Muscle layer of colon (tissue), 2 donors: ENCODE results near the gene TPO.
"Not testable (repeated sequence)": the region's sequence is repeated elsewhere in the genome, so short reads cannot be mapped to it uniquely, and the experiment has no call there.

ENCODE experiments used
- H3K27ac ChIP-seq: one replicate; pipeline ENCODE4 v1.7.0; 2013; ENCODE audit warnings: low read depth, mild to moderate bottlenecking, low read length, moderate library complexity
- H3K27me3 ChIP-seq, 2 donors: one replicate each; pipeline ENCODE4 v1.7.0; 2013; ENCODE audit warnings: low read length in 2 of 2, mild to moderate bottlenecking in 2 of 2; ENCODE audit not compliant: insufficient read depth in 2 of 2, control insufficient read depth in 1 of 2
- H3K36me3 ChIP-seq: one replicate; pipeline ENCODE4 v1.7.0; 2013; ENCODE audit warnings: mild to moderate bottlenecking, low read length; ENCODE audit not compliant: insufficient read depth
- H3K4me1 ChIP-seq: one replicate; pipeline ENCODE4 v1.7.0; 2013; ENCODE audit warnings: mild to moderate bottlenecking, low read length; ENCODE audit not compliant: insufficient read depth
- H3K4me3 ChIP-seq, 2 donors: one replicate each; pipeline ENCODE4 v1.7.0; 2013; ENCODE audit warnings: low read length in 2 of 2, low read depth in 1 of 2, mild to moderate bottlenecking in 1 of 2, moderate library complexity in 1 of 2
- H3K9ac ChIP-seq: one replicate; pipeline ENCODE4 v1.7.0; 2013; ENCODE audit warnings: low read length
- H3K9me3 ChIP-seq: one replicate; pipeline ENCODE4 v1.7.0; 2013; ENCODE audit warnings: mild to moderate bottlenecking, low read length
- donor health status: abdominal sarcoma.
- donor health status: Adenocarcinoma of cecum.

TPO gene

DNA sequence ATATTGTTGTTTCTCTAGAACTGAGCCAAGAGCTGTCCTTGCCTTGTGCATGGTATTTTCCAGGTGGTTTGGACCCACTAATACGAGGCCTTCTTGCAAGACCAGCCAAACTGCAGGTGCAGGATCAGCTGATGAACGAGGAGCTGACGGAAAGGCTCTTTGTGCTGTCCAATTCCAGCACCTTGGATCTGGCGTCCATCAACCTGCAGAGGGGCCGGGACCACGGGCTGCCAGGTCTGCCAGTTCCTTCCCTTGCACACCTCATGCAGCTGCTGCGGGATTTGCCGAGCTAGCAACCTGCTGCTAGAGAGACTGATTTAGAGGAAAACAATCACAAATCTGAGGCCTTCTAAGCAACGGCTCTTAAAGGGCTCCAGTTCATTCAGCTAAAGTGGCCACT lies 74.5 kb downstream of the TPO start:
- Histone ChIP-seq H3K9me3 (no peaks in the 10 kb centered on the region), H3K9ac (no peak overlapping the region), H3K27me3 (no peaks in the 10 kb centered on the region), H3K4me3 (no peak overlapping the region), H3K36me3 (no peaks in the 10 kb centered on the region), H3K27ac (no peak overlapping the region), H3K4me1 (no peaks in the 10 kb centered on the region)

DNA sequence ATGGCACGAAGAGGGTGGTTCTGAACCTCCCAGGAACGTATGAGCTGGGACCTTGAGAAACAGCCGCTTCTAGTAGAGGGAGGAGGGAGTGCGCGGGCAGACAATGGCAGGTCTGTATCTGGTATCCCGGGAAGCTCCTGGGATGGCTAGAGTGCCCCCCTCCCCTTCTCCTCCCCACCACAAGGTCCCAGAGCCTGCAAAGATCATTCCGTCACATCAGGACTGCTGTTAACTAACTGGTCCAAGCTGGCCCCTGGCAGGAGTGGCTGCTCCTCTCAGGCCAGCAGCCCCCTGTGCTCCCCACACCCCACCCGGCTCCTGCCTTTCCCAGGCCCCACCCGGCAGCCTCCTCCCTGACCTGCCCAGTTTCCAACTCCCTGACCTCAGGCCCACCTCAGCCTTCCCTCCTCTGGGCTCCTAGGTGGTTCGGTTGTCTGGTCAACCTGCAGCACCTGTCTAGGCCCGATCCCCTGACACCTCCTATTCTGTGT lies 75.0 kb downstream of the TPO start:
- Histone ChIP-seq H3K27ac (no peak overlapping the region), H3K4me3 (no peak overlapping the region), H3K4me1 (no peaks in the 10 kb centered on the region), H3K36me3 (no peaks in the 10 kb centered on the region), H3K27me3 (no peaks in the 10 kb centered on the region), H3K9me3 (no peaks in the 10 kb centered on the region), H3K9ac (no peak overlapping the region)

DNA sequence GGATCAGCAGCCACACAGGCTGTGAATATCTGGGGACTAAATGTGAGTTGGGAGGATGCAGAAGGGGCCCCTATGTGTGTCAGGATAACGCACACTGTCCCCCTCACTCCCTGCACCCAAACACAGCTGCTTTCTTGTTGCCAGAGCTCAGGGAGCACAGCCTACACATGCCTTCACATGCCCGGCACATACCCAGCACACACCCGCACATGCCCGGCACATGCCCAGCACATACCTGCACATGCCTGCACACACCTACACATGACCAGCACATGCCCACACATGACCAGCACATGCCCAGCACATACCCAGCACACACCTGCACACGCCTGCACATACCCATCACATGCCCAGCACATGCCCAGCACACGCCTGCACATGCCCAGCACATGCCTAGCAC lies 75.6 kb downstream of the TPO start:
- Histone ChIP-seq H3K9me3 (no peaks in the 10 kb centered on the region), H3K4me3 (no peak overlapping the region), H3K4me1 (no peaks in the 10 kb centered on the region), H3K27me3 (no peaks in the 10 kb centered on the region), H3K36me3 (no peaks in the 10 kb centered on the region), H3K9ac (no peak overlapping the region), H3K27ac (no peak overlapping the region)

DNA sequence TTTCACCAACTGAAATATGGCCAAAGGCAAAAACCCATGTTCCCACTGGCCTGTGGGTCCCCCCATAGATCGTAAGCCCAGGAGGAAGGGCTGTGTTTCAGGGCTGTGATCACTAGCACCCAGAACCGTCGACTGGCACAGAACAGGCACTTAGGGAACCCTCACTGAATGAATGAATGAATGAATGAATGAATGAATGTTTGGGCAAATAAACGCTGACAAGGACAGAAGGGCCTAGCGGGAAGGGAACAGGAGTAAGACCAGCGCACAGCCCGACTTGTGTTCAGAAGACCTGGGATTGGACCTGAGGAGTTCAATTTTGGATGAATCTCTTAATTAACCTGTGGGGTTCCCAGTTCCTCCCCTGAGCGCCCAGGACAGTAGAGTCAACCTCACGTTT lies 76.2 kb downstream of the TPO start:
- H3K4me3 ChIP-seq = no peak overlapping the region
- no peaks in the 10 kb centered on the region for H3K9me3 ChIP-seq
- no peaks in the 10 kb centered on the region for H3K36me3 ChIP-seq
- no peaks in the 10 kb centered on the region for H3K27me3 ChIP-seq
- H3K27ac ChIP-seq = no peak overlapping the region
- H3K9ac ChIP-seq = no peak overlapping the region
- no peaks in the 10 kb centered on the region for H3K4me1 ChIP-seq

DNA sequence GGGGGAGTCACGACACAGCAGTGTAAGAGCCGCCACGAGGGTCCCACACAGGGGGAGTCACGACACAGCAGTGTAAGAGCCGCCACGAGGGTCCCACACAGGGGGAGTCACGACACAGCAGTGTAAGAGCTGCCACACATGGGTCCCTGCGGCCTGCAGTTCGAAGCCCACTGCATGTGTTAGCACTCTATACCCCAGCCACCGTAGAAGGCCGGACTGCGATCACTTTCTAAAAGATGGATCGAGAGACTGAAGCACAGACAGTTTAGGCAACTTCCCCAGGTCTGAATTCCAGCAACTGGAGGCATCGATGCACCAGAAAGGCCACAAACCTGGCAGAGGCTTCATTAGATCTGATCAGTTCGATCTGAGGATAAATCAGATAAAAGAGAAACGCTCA lies 77.1 kb downstream of the TPO start:
- H3K9ac ChIP-seq, H3K27ac ChIP-seq, H3K4me3 ChIP-seq, H3K36me3 ChIP-seq, H3K27me3 ChIP-seq, H3K9me3 ChIP-seq, H3K4me1 ChIP-seq: not testable (repeated sequence)

DNA sequence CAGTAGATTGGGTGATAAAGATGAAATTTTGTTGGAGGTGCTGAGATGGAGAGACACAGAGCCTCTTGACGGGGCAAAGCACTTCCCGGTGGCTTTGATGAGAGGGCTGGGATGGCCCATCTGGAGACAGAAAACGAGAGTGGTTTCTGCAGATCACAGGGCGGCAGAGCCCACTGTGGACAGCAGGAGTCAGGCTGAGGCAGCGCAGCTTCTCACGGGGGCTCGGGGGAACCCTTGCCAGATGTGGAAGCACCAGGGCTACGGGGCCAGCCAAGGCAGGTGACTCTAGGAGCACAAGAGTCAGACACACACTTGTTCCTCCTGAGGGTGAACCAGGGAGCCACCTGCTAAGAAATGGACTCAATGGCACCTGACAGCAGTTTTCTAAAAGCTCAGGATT lies 78.5 kb downstream of the TPO start:
- Histone ChIP-seq H3K36me3 (no peaks in the 10 kb centered on the region), H3K9ac (no peak overlapping the region), H3K9me3 (no peaks in the 10 kb centered on the region), H3K4me1 (no peaks in the 10 kb centered on the region), H3K4me3 (no peak overlapping the region), H3K27me3 (no peaks in the 10 kb centered on the region), H3K27ac (no peak overlapping the region)

DNA sequence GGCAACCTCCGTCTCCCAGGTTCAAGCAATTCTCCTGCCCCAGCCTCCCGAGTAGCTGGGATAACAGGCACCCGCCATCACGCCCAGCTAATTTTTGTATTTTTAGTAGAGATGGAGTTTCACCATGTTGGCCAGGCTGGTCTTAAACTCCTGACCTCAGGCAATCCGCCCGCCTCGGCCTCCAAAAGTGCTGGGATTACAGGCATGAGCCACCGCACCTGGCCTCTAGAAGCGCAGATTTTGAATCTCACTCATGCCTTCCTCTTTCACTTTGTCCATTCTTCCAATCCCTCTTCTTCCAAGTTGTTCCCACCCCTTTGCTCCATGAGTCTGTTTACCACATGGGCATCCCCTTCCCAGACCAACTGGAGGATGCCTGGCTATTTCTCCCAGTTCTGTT lies 79.0 kb downstream of the TPO start:
- H3K9ac ChIP-seq, H3K27me3 ChIP-seq, H3K27ac ChIP-seq, H3K4me3 ChIP-seq, H3K36me3 ChIP-seq, H3K9me3 ChIP-seq, H3K4me1 ChIP-seq: not testable (repeated sequence)

DNA sequence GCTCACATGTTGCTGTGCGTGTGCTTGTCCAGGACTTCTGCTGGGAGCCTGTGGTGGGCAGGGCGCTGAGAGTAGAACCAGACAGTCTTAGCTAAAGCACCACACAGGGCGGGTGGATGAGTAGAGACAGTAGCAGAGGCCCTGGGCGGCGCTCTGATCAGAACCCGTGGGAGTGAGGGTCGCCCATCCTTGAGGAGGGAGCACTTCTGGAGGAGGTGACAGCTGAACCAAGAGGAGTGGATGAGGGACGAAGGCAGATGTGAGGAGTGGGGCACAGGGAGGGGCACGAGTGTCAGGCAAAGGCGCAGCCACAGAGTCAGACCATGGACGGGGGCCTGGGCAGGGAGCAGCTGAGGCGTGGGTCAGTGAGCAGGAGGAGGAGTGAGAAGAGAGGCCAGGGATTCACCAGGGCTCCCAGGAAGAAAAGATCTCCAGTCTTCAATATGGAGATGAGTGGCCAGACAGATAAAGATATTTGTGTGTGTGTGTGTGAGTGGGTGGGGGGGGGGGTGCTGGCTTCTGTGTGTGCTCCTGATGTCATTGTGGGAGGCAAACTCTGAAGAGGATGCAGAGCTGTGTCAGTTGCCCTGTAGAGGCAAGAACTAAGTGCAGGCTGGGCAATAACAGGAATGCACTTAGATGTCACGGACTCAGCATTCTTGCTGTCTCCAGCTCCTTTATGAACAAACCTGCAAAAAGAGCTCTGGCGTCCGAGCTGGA lies 79.6 kb downstream of the TPO start:
- no peak overlapping the region for H3K9ac ChIP-seq
- no peaks in the 10 kb centered on the region for H3K27me3 ChIP-seq
- no peaks in the 10 kb centered on the region for H3K9me3 ChIP-seq
- no peak overlapping the region for H3K4me3 ChIP-seq
- no peaks in the 10 kb centered on the region for H3K4me1 ChIP-seq
- H3K36me3 ChIP-seq = no peaks in the 10 kb centered on the region
- H3K27ac ChIP-seq = no peak overlapping the region

DNA sequence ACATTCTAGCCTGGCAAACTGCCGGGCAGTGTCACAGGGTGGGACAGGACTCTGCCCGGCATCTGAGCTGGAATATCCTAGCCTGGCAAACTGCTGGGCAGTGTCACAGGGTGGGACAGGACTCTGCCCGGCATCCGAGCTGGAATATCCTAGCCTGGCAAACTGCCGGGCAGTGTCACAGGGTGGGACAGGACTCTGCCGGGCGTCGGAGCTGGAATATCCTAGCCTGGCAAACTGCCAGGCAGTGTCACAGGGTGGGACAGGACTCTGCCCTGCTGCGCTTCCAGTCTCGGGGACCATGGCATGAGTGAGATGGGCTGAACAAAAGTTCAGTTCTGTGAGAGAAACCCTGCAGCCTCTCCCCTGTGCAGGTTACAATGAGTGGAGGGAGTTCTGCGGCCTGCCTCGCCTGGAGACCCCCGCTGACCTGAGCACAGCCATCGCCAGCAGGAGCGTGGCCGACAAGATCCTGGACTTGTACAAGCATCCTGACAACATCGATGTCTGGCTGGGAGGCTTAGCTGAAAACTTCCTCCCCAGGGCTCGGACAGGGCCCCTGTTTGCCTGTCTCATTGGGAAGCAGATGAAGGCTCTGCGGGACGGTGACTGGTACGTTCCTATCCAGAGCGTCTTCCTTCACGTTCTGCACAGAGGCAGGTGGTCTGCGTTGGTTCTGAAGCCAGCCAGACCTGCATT lies 80.3 kb downstream of the TPO start:
- H3K4me1 ChIP-seq = no peaks in the 10 kb centered on the region
- no peak overlapping the region for H3K4me3 ChIP-seq
- no peak overlapping the region for H3K27ac ChIP-seq
- no peaks in the 10 kb centered on the region for H3K27me3 ChIP-seq
- no peaks in the 10 kb centered on the region for H3K36me3 ChIP-seq
- no peak overlapping the region for H3K9ac ChIP-seq
- no peaks in the 10 kb centered on the region for H3K9me3 ChIP-seq

DNA sequence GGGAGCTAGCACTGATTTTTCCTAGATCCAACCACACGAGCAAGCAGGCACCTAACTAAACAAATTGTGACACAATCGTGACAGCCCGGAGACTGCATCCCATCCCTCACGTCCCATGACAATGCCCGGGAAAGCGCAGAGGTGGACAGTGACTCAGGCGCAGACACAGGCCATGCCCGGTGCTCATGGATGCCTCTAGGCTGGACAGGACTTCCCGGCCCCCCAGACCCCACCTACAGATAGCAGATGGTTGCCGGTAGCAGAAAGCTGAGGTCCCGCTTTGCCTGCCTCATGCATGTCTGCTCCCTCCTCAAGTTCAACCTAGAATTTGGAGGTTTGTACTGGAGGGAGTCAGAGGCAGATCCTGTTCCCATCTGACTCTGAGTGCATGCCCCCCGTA lies 81.0 kb downstream of the TPO start:
- Histone ChIP-seq H3K4me1 (no peaks in the 10 kb centered on the region), H3K27me3 (no peaks in the 10 kb centered on the region), H3K9ac (no peak overlapping the region), H3K9me3 (no peaks in the 10 kb centered on the region), H3K27ac (no peak overlapping the region), H3K4me3 (no peak overlapping the region), H3K36me3 (no peaks in the 10 kb centered on the region)

DNA sequence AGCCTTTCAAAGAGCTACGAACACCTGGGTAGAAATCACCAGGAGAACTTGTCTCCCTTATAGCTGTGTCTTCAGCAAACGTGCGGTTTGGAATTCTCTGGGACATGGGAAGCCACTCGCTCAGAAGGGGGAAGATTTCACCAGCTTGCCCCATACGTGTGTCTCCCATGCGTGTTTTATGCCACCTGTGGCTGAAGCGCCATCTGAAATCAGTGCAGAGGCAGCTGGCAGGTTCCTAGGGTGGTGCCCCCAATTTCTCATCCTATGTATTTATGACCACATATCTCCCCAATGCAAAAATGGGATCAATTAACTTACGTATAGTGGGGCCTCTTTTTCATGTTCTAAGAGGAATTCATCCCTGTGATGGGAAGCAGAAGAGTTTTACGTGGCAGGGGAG lies 81.6 kb downstream of the TPO start:
- H3K27ac ChIP-seq = no peak overlapping the region
- no peaks in the 10 kb centered on the region for H3K9me3 ChIP-seq
- no peaks in the 10 kb centered on the region for H3K4me1 ChIP-seq
- H3K36me3 ChIP-seq = no peaks in the 10 kb centered on the region
- no peaks in the 10 kb centered on the region for H3K27me3 ChIP-seq
- no peak overlapping the region for H3K4me3 ChIP-seq
- H3K9ac ChIP-seq = no peak overlapping the region
